Calu3 (cell line): ENCODE measurements around the gene NCOA7. TPM values are rescaled to one million over a fixed set of nuclear protein-coding genes. Genes with fewer than 3 reads are reported as not detected.

Experiments
- BruUV-seq: library from RNA; stranded (reverse); fragments of 400-500 nt; replicated peaks from 2 replicates; lab custom pipeline; 2021; lab: Mats Ljungman, UMichigan
- CTCF ChIA-PET: fragments of 300-600 bp; sonication (Branson Sonifier 250); formaldehyde crosslinking; loops from one replicate; lab custom pipeline; 2022; ENCODE audit warnings: antibody characterized with exemption; lab: Charles Lee
- DNase-seq: peaks from one replicate; pipeline ENCODE4 v3.0.0; 2022
- H3K27ac Mint-ChIP-seq: one replicate; pipeline ENCODE4 v1.8.0; 2022; ENCODE audit warnings: mixed read lengths; ENCODE audit not compliant: unreplicated experiment
- H3K27me3 Mint-ChIP-seq: one replicate; pipeline ENCODE4 v1.8.0; 2022; ENCODE audit warnings: mixed read lengths; ENCODE audit not compliant: unreplicated experiment
- H3K36me3 Mint-ChIP-seq: one replicate; pipeline ENCODE4 v1.8.0; 2022; ENCODE audit warnings: mild to moderate bottlenecking, moderate library complexity, mixed read lengths; ENCODE audit not compliant: insufficient read depth, unreplicated experiment
- H3K4me1 Mint-ChIP-seq: one replicate; pipeline ENCODE4 v1.8.0; 2022; ENCODE audit warnings: mild to moderate bottlenecking, low read depth, mixed read lengths; ENCODE audit not compliant: unreplicated experiment
- H3K4me3 Mint-ChIP-seq: one replicate; pipeline ENCODE4 v1.8.0; 2022; ENCODE audit warnings: mild to moderate bottlenecking, low read depth, moderate library complexity, mixed read lengths; ENCODE audit not compliant: unreplicated experiment
- H3K9me3 Mint-ChIP-seq: one replicate; pipeline ENCODE4 v1.8.0; 2022; ENCODE audit warnings: low read depth, mixed read lengths; ENCODE audit not compliant: unreplicated experiment
- intact Hi-C: fragments of 100-400 bp; cut with micrococcal nuclease; formaldehyde crosslinking; loops from one replicate; pipeline ENCODE4 v1.10.0; 2022; ENCODE audit not compliant: unreplicated experiment
- total RNA-seq: library from RNA; stranded (reverse); gene quantifications from 2 replicates; pipeline ENCODE4 v1.2.3, GENCODE V29; 2022
- TF ChIP-seq, protein P1 (sequence below): fragments of 200-600 bp; IDR thresholded peaks from one replicate; pipeline ENCODE4 v1.8.0; 2022; ENCODE audit warnings: antibody characterized with exemption; ENCODE audit not compliant: unreplicated experiment

The NCOA7 gene
- total RNA-seq, 1 experiment from 2014 or later, result 102 TPM

- Mint-ChIP-seq H3K27ac (no peak overlapping the region), H3K27me3 (no peaks in the 10 kb centered on the region), H3K4me1 (peaks cover 9% of the 10 kb centered on the region), H3K9me3 (no peaks in the 10 kb centered on the region), H3K36me3 (no peaks in the 10 kb centered on the region), H3K4me3 (no peak overlapping the region)
- no TSS peak for BruUV-seq
- intact Hi-C loops, result loop anchor here (5.0 kb wide), 3 partner anchors 37 to 82 kb away; partner anchors contain the start of gene NCOA7
- CTCF ChIA-PET, result no interaction called here
- TF ChIP-seq, protein P1, sequence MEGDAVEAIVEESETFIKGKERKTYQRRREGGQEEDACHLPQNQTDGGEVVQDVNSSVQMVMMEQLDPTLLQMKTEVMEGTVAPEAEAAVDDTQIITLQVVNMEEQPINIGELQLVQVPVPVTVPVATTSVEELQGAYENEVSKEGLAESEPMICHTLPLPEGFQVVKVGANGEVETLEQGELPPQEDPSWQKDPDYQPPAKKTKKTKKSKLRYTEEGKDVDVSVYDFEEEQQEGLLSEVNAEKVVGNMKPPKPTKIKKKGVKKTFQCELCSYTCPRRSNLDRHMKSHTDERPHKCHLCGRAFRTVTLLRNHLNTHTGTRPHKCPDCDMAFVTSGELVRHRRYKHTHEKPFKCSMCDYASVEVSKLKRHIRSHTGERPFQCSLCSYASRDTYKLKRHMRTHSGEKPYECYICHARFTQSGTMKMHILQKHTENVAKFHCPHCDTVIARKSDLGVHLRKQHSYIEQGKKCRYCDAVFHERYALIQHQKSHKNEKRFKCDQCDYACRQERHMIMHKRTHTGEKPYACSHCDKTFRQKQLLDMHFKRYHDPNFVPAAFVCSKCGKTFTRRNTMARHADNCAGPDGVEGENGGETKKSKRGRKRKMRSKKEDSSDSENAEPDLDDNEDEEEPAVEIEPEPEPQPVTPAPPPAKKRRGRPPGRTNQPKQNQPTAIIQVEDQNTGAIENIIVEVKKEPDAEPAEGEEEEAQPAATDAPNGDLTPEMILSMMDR, result no peak
- no peak for DNase-seq
Observed at GRCh38 chr6:125865015-125865414, 74.3 kb downstream of the NCOA7 start.

GRCh38 chr6:125866433-125866832 lies 75.7 kb downstream of the NCOA7 start:
- CTCF ChIA-PET, result no interaction called here
- intact Hi-C loops, result loop anchor here (5.0 kb wide), 3 partner anchors 36 to 81 kb away; partner anchors contain the start of gene NCOA7
- H3K36me3 Mint-ChIP-seq, result no peaks in the 10 kb centered on the region
- H3K9me3 Mint-ChIP-seq, result no peaks in the 10 kb centered on the region
- H3K27ac Mint-ChIP-seq, result no peak overlapping the region
- TF ChIP-seq, protein P1, result no peak
- H3K4me1 Mint-ChIP-seq, result peaks cover 23% of the 10 kb centered on the region
- no peak for DNase-seq
- no peak overlapping the region for H3K4me3 Mint-ChIP-seq
- H3K27me3 Mint-ChIP-seq, result no peaks in the 10 kb centered on the region
- BruUV-seq, result no TSS peak

GRCh38 chr6:125867483-125867942 lies 76.8 kb downstream of the NCOA7 start:
- Mint-ChIP-seq H3K27me3 (no peaks in the 10 kb centered on the region), H3K27ac (no peak overlapping the region), H3K36me3 (no peaks in the 10 kb centered on the region), H3K4me1 (peaks cover 34% of the 10 kb centered on the region), H3K4me3 (no peak overlapping the region), H3K9me3 (no peaks in the 10 kb centered on the region)
- CTCF ChIA-PET, result no interaction called here
- TF ChIP-seq, protein P1, result no peak
- DNase-seq, result peak; percentile 69
- intact Hi-C loops, result loop anchor here (5.0 kb wide), 3 partner anchors 35 to 80 kb away; partner anchors contain the start of gene NCOA7
- BruUV-seq, result no TSS peak

DNA sequence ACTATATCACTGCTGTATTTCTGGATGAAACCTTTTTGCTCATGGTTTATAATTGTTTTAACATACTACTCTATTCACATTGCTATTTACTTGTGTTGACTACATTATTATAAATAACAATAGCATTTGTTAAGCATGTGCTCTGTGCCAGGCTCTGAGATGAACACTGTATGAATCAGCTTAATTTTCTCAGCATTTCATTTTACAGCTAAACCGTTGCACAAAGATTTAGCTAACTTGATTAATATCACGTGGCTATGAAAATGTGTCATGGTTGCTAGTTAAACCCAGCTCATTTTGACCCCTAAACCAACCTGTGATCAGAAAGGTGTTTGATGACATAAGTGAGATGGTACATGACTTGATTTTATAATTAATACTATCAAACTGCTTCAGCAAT lies 77.5 kb downstream of the NCOA7 start:
- intact Hi-C loops, result loop anchor here (5.0 kb wide), 3 partner anchors 34 to 79 kb away; partner anchors contain the start of gene NCOA7
- TF ChIP-seq, protein P1, result no peak
- peaks cover 36% of the 10 kb centered on the region for H3K4me1 Mint-ChIP-seq
- H3K4me3 Mint-ChIP-seq, result no peak overlapping the region
- H3K27ac Mint-ChIP-seq, result no peak overlapping the region
- CTCF ChIA-PET, result no interaction called here
- no TSS peak for BruUV-seq
- no peaks in the 10 kb centered on the region for H3K27me3 Mint-ChIP-seq
- DNase-seq, result no peak
- H3K9me3 Mint-ChIP-seq, result no peaks in the 10 kb centered on the region
- no peaks in the 10 kb centered on the region for H3K36me3 Mint-ChIP-seq
